Fibroblast of skin of left quadriceps (primary cell): Measurements from ENCODE around the gene TEKTIP1.
"Not testable (repeated sequence)": the region's sequence is repeated elsewhere in the genome, so short reads cannot be mapped to it uniquely, and the experiment has no call there.

Source experiments
- DNase-seq, 2 experiments: peaks; one replicate each; pipeline ENCODE4 v3.0.0-alpha.2; 2013; ENCODE audit warnings: low read depth in 2 of 2

TEKTIP1 gene

GRCh38 chr19:3507371-3508120, 31.4 kb upstream of the TEKTIP1 start:
- DNase-seq = no peak

DNA sequence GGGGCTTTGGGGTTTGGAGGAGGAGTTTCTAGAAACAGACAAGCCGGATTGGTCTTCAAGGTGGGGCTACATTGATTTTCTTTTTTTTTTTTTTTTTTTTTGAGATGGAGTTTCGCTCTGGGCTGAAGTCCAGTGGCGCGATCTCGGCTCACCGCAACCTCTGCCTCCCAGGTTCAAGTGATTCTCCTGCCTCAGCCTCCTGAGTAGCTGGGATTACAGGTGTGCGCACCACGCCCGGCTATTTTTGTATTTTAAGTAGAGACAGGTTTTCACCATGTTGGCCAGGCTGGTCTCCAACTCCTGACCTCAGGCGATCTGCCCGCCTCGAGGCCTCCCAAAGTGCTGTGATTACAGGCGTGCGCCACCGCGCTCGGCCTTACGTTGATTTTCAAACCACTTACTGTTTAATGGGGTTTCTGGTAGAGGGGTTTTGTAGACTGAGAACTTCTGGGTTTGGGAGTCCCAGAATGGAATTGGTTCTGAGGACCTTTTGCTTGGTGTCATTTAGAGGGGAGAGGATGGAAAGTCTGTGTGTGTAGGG, 30.8 kb upstream of the TEKTIP1 start:
- DNase-seq = not testable (repeated sequence)

DNA sequence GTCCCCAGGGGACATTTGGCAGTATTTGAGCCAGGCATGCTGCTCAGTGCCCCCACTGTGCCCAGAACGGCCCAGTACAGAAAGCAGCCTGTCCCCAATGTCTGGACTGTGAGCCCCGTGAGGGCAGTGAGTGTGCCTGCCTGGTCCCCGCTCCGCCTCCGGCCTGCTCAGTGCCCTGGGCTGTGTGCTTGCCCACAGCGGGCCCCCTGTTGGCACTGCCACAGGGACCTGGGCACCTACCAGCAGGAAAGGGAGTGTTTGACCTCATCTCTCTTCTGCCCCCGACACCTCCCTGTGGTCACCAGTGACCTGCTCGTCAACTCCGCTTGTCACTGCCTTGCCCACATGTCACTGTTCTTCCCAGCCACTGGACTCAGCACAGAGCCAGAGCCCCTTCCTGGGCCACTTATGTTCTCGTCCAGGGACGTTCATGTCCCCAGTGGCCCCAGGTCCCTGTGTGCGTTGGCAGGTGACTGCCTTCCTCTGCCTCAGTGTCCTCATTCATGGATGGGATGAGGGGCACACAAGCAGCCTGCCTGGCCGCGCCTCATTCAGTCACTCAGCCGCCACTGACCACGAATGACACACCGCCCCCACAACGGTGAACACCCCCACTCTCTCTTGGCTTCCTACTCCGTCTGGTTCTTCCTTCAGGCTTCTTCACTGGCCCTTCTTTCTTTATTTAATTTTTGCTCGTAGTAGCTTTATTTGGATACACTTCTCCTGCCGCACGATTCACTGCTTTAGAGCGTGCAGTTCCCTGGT, 30.0 kb upstream of the TEKTIP1 start:
- no peak for DNase-seq

- no peak for DNase-seq
Measured at GRCh38 chr19:3509566-3509989, 29.4 kb upstream of the TEKTIP1 start.

GRCh38 chr19:3510727-3511126, 28.2 kb upstream of the TEKTIP1 start:
- no peak for DNase-seq

DNA sequence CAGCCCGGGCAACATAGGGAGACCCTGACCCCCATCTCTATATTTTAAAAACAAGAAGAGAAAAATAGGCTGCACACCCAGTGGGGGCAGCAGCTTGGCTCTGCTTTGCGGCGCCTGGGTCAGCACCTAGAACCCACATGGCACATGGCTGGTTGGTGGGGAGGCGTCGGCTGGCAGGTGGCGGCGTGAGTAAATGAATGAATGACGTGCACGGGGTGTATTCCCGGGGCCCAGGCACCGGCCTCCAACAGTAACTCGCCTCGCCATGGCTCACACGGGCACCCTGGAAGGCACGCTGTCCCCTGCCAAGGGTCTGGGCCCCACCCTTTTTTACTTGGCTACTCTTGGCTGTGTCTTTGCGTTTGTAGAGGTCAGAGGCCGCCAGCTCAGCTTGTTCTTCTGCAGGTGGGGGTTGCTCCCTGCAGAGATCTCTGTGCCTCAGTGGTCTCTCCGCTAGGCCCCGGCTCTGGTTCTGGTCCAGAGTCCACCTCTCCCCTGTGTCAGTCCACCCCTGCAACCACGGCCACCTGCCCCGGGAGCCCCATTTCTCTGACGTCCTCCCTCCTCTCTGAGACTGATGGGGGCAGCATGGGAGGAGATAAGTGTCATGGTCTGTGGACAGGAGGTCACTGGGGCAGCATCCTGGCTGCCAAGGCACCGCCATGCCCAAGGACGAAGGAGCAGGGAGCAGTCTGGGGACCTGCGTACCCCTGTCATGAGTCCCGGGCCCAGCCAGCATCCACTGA, 27.3 kb upstream of the TEKTIP1 start:
- DNase-seq = no peak

DNA sequence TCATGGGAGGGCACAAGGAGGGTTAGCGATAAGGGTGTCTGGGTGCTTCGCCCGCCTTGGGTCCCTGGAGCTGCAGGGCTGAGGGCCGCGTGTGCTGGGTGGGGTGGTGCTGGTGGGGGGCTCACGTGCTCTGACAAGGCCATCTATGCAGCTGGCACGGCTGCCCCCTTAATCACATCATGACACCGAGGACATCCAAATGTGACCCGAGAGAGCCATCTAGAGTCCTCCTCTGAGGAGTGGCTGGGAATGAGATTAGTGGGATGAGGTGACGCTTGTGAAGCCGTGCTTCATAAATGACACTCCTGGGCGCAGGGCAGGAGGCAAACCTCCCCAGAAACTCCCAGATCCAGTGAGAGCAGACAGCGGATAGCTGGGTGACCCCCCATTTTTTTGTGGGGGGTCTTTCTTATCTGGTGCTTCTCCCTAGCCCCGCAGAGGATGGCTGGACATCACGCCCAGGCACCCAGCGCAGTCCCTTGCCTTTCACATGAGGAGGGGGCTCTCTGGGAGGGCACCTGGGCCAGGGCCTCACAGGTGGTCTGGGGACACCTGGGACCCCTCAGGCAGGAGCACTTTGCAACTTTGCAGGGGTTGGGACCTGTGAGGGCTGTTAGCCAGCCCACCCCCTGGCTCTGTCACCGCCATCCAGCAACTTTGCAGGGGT, 26.3 kb upstream of the TEKTIP1 start:
- no peak for DNase-seq

GRCh38 chr19:3513229-3514140, 25.5 kb upstream of the TEKTIP1 start:
- DNase-seq = no peak

GRCh38 chr19:3514930-3515329, 24.0 kb upstream of the TEKTIP1 start:
- no peak for DNase-seq

GRCh38 chr19:3515891-3516422, 23.0 kb upstream of the TEKTIP1 start:
- peak; percentile 16 to 20 for DNase-seq

GRCh38 chr19:3516675-3517207, 22.2 kb upstream of the TEKTIP1 start:
- no peak for DNase-seq

DNA sequence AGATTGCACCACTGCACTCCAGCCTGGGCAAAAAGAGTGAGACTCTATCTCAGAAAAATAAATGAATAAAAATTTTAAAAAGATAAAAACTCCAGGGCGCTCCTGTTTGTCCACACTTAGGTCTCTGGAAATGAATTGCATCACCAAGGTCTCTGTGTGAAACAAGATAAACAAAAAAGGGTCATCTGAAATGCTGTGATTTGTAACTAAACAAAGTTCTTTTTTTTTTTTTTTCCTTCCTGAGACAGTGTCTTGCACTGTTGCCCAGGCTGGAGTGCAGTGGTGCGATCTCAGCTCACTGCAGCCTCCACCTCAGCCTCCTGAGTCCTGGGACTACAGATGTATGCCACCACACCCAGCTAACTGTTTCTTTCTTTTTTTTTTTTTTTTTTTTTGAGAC, 21.3 kb upstream of the TEKTIP1 start:
- no peak for DNase-seq

- DNase-seq = no peak
Measured at GRCh38 chr19:3518255-3518654, 20.7 kb upstream of the TEKTIP1 start.

GRCh38 chr19:3518659-3519058, 20.3 kb upstream of the TEKTIP1 start:
- no peak for DNase-seq

- no peak for DNase-seq
Measured at GRCh38 chr19:3519126-3519525, 19.8 kb upstream of the TEKTIP1 start.

DNA sequence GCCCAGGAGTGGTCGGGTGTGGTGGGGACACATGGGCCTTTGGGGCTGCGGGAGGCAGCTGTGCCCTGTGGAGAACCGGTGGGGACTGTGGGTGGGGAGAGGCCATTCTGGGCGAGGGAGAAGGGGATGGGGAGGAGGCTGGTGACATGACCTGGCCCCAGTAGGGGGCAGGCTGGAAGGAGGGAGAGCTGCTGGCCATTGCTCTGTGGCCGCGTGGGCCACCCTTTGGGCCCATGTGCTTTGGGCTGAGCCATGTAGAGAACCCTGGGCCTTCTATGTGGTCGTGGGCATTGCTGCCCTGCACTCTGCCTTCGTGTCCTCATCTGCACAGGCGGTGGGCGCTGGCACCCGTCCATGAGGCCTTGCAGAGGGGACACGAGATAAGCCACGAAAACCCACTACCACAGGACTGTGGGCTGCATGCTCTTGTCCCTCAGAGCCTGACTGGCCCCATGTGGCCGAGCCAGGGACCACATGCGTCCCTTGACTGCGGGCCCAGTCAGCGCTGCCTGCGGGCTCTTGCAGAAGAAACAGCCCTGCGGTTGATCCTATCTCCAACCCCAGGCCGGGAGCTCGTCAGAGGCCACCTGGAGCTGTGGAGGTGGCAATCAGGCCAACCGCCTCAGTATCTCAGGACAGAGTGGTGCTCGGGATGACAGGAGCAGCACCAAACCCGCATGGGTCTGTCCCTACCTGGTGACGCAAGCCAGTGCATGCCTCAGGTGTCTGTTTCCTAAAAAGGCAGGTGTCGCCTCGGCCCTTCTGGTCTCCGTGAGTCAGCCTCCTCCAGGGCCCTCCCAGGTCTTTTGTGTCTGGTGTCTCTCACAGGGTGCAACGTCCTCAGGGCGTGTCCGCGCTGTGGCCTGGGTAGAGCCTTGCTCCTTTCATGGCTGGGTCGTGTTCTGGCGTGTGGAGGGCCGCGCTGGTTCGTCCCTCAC, 18.5 kb upstream of the TEKTIP1 start:
- DNase-seq = no peak

GRCh38 chr19:3521104-3521445, 17.9 kb upstream of the TEKTIP1 start:
- no peak for DNase-seq

- DNase-seq = no peak
Measured at GRCh38 chr19:3522421-3523360, 16.3 kb upstream of the TEKTIP1 start.
